HG03460 (cell line): Measurements from ENCODE around the gene COL13A1.

Experiments used
- ATAC-seq: cut with Tn5 transposase; IDR thresholded peaks from one replicate; pipeline ENCODE4 v1.9.1; 2021; ENCODE audit not compliant: unreplicated experiment

Gene COL13A1

GRCh38 chr10:69818676-69819239 lies 17.1 kb downstream of the COL13A1 start:
- ATAC-seq, result no peak

GRCh38 chr10:69819716-69820506 lies 18.2 kb downstream of the COL13A1 start:
- no peak for ATAC-seq

GRCh38 chr10:69820817-69821216 lies 19.1 kb downstream of the COL13A1 start:
- ATAC-seq, result no peak

GRCh38 chr10:69825604-69826003 lies 23.9 kb downstream of the COL13A1 start:
- ATAC-seq, result no peak

- no peak for ATAC-seq
Measured at GRCh38 chr10:69826094-69826493, 24.4 kb downstream of the COL13A1 start.

GRCh38 chr10:69826789-69827554 lies 25.3 kb downstream of the COL13A1 start:
- ATAC-seq, result no peak

GRCh38 chr10:69828144-69828870 lies 26.6 kb downstream of the COL13A1 start:
- no peak for ATAC-seq

- no peak for ATAC-seq
Measured at GRCh38 chr10:69829775-69830174, 28.1 kb downstream of the COL13A1 start.

GRCh38 chr10:69831231-69831855 lies 29.6 kb downstream of the COL13A1 start:
- ATAC-seq, result no peak

- no peak for ATAC-seq
Measured at GRCh38 chr10:69835233-69835632, 33.5 kb downstream of the COL13A1 start.

- ATAC-seq, result no peak
Measured at GRCh38 chr10:69835875-69836730, 34.4 kb downstream of the COL13A1 start.

GRCh38 chr10:69836731-69837030 lies 35.0 kb downstream of the COL13A1 start:
- ATAC-seq, result no peak

GRCh38 chr10:69837261-69837660 lies 35.6 kb downstream of the COL13A1 start:
- ATAC-seq, result no peak

- ATAC-seq, result no peak
Measured at GRCh38 chr10:69838418-69838817, 36.7 kb downstream of the COL13A1 start.

- no peak for ATAC-seq
Measured at GRCh38 chr10:69838853-69839252, 37.1 kb downstream of the COL13A1 start.

GRCh38 chr10:69839696-69840345 lies 38.1 kb downstream of the COL13A1 start:
- no peak for ATAC-seq

- ATAC-seq, result no peak
Measured at GRCh38 chr10:69840773-69841172, 39.1 kb downstream of the COL13A1 start.

- ATAC-seq, result no peak
Measured at GRCh38 chr10:69842020-69842419, 40.3 kb downstream of the COL13A1 start.

GRCh38 chr10:69842882-69843281 lies 41.2 kb downstream of the COL13A1 start:
- ATAC-seq, result no peak

GRCh38 chr10:69843923-69844322 lies 42.2 kb downstream of the COL13A1 start:
- ATAC-seq, result no peak
